Spleen (tissue), 7 donors: ENCODE results near the gene RILP.

ENCODE experiments used
- CTCF ChIP-seq, 11 experiments: fragments of 200-600 bp in 7 of 11; fragments of 450-650 bp in 4 of 11; sonication (generic) in 4 of 11; IDR thresholded peaks in 8 of 11; conservative IDR thresholded peaks in 3 of 11; 1 replicate in 7 of 11; 2 replicates in 4 of 11; pipeline versions ENCODE4 v1.4.0 to v1.8.0; 2016 to 2021; ENCODE audit warnings: antibody characterized with exemption in 11 of 11, inconsistent platforms in 4 of 11, mild to moderate bottlenecking in 1 of 11
- POLR2A ChIP-seq, 3 donors: fragments of 450-650 bp; IDR thresholded peaks; one replicate each; pipeline ENCODE4 v1.5.1; 2017; ENCODE audit warnings: antibody characterized with exemption in 3 of 3, mild to moderate bottlenecking in 1 of 3
- donor health status: DM: no; HTN: no; CAD: no; lungs with moderate emphysema.
- donor health status: DM: no; HTN: no; CAD: no.
- donor health status: DM: no; HTN: no; CAD: no.

GRCh38 chr17:1611715-1612114, 38.0 kb downstream of the RILP start:
- TF ChIP-seq CTCF (IDR thresholded peaks at IDR 0.05 in 8 of 11, conservative IDR thresholded peaks at IDR 0.05 in 3 of 11) = no peak
- no peak for TF ChIP-seq POLR2A (IDR thresholded peaks at IDR 0.05)
